Measurements from ENCODE around the gene MRPS27. TPM values are rescaled to one million over a fixed set of nuclear protein-coding genes. Genes with fewer than 3 reads are reported as not detected.

MRPS27 gene
- total RNA-seq, 1 experiment from 2014 or later = 88.6 TPM

DNA sequence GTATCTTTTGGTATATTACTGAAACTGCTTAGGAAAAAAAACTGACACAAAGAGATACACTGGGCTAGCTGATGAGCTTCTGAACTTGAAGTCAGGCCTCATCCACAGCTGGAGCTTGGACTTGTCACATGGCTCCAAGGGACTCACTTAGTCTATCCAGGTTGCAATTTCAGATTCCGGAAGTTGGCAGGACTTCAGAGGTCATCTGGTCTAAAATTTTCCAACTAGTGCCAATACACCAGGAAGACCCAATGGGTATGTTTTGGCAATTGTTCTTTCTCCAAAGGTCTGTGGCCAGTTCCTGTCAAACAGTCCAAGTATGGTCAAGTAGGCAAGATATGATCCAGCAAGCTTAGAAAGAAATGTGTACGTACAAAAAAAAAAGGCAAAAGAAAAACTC, 36.7 kb downstream of the MRPS27 start:
- peaks cover 5% of the 10 kb centered on the region for H3K36me3 ChIP-seq (ENCODE audit: insufficient read depth, low read length, poor library complexity, severe bottlenecking)
- intact Hi-C loops (cut with micrococcal nuclease; ENCODE audit: unreplicated experiment) = loop anchor here (5.0 kb wide), 1 partner anchor 146 kb away; no protein-coding TSS in a partner anchor
- no peak for DNase-seq (ENCODE audit: low spot score)
- POLR2A ChIA-PET (ENCODE audit: low non-redundant PET) = no interaction called here
- no peaks in the 10 kb centered on the region for H3K27me3 ChIP-seq (replicated peaks; ENCODE audit: insufficient read depth, low read depth, low read length, poor library complexity)
- TF ChIP-seq, protein P1, sequence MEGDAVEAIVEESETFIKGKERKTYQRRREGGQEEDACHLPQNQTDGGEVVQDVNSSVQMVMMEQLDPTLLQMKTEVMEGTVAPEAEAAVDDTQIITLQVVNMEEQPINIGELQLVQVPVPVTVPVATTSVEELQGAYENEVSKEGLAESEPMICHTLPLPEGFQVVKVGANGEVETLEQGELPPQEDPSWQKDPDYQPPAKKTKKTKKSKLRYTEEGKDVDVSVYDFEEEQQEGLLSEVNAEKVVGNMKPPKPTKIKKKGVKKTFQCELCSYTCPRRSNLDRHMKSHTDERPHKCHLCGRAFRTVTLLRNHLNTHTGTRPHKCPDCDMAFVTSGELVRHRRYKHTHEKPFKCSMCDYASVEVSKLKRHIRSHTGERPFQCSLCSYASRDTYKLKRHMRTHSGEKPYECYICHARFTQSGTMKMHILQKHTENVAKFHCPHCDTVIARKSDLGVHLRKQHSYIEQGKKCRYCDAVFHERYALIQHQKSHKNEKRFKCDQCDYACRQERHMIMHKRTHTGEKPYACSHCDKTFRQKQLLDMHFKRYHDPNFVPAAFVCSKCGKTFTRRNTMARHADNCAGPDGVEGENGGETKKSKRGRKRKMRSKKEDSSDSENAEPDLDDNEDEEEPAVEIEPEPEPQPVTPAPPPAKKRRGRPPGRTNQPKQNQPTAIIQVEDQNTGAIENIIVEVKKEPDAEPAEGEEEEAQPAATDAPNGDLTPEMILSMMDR (conservative IDR thresholded peaks at IDR 0.05; ENCODE audit: low read depth, low read length) = no peak
- TF ChIP-seq EZH2 (IDR thresholded peaks at IDR 0.05; ENCODE audit: borderline replicate concordance, low read depth, low read length, poor library complexity, severe bottlenecking) = no peak
- H3K4me1 ChIP-seq (ENCODE audit: insufficient read depth, low read length, poor library complexity, severe bottlenecking) = peaks cover 40% of the 10 kb centered on the region
- no peaks in the 10 kb centered on the region for H3K9me3 ChIP-seq (ENCODE audit: low read depth, low read length, poor library complexity, severe bottlenecking)
- CTCF ChIA-PET = no interaction called here
- H3K4me3 ChIP-seq (ENCODE audit: low read depth, low read length, poor library complexity, severe bottlenecking) = no peak overlapping the region
- no TSS peak for BruUV-seq (replicated peaks)
- peak overlapping the region; percentile 90 for H3K27ac ChIP-seq (ENCODE audit: low read depth, low read length, poor library complexity, severe bottlenecking)

DNA sequence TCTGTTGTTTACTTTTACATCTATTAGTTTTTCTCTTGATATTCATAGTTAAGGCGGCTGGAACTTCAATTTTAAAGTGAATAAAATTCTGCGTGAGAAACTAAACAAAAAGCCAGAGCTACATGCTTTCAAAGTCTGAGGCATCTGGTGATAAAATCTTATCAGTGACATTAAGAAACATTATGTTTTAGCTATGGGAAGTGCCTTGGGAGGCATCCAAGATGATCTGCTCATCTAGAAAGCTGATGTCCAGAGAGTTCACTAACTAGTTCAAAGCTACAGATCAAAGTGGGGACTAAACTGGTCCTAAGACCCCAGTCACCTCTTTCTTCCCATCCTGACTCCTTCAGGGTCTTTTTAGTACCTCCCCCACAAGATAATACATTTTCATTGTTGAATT, 37.2 kb downstream of the MRPS27 start:
- no peaks in the 10 kb centered on the region for H3K27me3 ChIP-seq (replicated peaks; ENCODE audit: insufficient read depth, low read depth, low read length, poor library complexity)
- intact Hi-C loops (cut with micrococcal nuclease; ENCODE audit: unreplicated experiment) = loop anchor here (5.0 kb wide), 1 partner anchor 146 kb away; no protein-coding TSS in a partner anchor
- no peaks in the 10 kb centered on the region for H3K9me3 ChIP-seq (ENCODE audit: low read depth, low read length, poor library complexity, severe bottlenecking)
- TF ChIP-seq, protein P1 (conservative IDR thresholded peaks at IDR 0.05; ENCODE audit: low read depth, low read length) = no peak
- no peak for TF ChIP-seq EZH2 (IDR thresholded peaks at IDR 0.05; ENCODE audit: borderline replicate concordance, low read depth, low read length, poor library complexity, severe bottlenecking)
- no TSS peak for BruUV-seq (replicated peaks)
- H3K4me1 ChIP-seq (ENCODE audit: insufficient read depth, low read length, poor library complexity, severe bottlenecking) = peaks cover 40% of the 10 kb centered on the region
- peak; percentile 16 for DNase-seq (ENCODE audit: low spot score)
- H3K27ac ChIP-seq (ENCODE audit: low read depth, low read length, poor library complexity, severe bottlenecking) = peak overlapping the region; percentile 90
- ChIA-PET POLR2A (ENCODE audit: low non-redundant PET) (no interaction called here), CTCF (no interaction called here)
- H3K36me3 ChIP-seq (ENCODE audit: insufficient read depth, low read length, poor library complexity, severe bottlenecking) = peaks cover 3% of the 10 kb centered on the region
- H3K4me3 ChIP-seq (ENCODE audit: low read depth, low read length, poor library complexity, severe bottlenecking) = no peak overlapping the region

DNA sequence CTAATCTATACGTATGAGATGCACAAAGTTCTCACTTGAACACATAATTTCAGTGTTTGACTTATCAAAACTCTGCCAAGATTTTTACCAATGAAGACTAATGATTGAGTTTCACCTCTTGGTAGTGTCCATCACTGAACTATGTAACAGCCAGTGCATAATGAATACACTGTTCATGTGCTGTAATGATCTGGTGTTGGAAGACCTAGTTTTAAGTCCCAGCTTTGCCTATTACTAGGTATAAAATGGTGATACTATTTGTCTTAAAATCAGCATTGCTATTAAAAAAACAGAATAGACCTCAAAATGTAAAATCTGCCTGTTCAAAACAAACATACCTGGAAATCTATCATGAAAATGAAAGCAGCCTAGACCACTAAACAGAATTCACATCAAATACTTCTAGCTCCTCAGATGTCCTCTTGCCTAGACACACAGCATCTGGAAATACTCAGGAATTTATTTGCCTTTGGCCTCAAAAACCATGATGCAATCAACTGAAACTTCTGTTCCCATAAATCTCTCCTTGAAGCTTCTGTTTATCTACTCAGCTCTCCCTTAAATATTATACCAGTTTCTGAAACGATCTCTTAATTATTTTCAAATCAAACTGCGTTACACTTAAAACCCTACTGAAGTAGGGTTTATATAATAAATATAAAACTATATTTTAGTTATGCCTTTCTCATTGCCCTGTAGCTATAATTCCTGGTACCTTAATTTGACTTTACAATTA, 38.1 kb downstream of the MRPS27 start:
- no peak for TF ChIP-seq EZH2 (IDR thresholded peaks at IDR 0.05; ENCODE audit: borderline replicate concordance, low read depth, low read length, poor library complexity, severe bottlenecking)
- TF ChIP-seq, protein P1 (conservative IDR thresholded peaks at IDR 0.05; ENCODE audit: low read depth, low read length) = no peak
- peak; percentile 87 for DNase-seq (ENCODE audit: low spot score)
- POLR2A ChIA-PET (ENCODE audit: low non-redundant PET) = no interaction called here
- peak overlapping the region; percentile 90 for H3K27ac ChIP-seq (ENCODE audit: low read depth, low read length, poor library complexity, severe bottlenecking)
- H3K36me3 ChIP-seq (ENCODE audit: insufficient read depth, low read length, poor library complexity, severe bottlenecking) = no peaks in the 10 kb centered on the region
- no peak overlapping the region for H3K4me3 ChIP-seq (ENCODE audit: low read depth, low read length, poor library complexity, severe bottlenecking)
- no peaks in the 10 kb centered on the region for H3K27me3 ChIP-seq (replicated peaks; ENCODE audit: insufficient read depth, low read depth, low read length, poor library complexity)
- intact Hi-C loops (cut with micrococcal nuclease; ENCODE audit: unreplicated experiment) = loop anchor here (5.0 kb wide), 1 partner anchor 145 kb away; no protein-coding TSS in a partner anchor
- CTCF ChIA-PET = interaction anchor here (0.9 kb wide), 1 partner anchor 26 kb away, joined by 6 read pairs; no protein-coding TSS in a partner anchor
- BruUV-seq (replicated peaks) = TSS peak; percentile 85
- H3K4me1 ChIP-seq (ENCODE audit: insufficient read depth, low read length, poor library complexity, severe bottlenecking) = peaks cover 40% of the 10 kb centered on the region
- H3K9me3 ChIP-seq (ENCODE audit: low read depth, low read length, poor library complexity, severe bottlenecking) = no peaks in the 10 kb centered on the region

All from A673 (cell line).